ENCODE measurements around the gene GARNL3.
A peak's percentile ranks its signal among the peaks of the same experiment; 100 is the strongest.

GARNL3 gene

GRCh38 chr9:127264462-127265219, at the start of gene GARNL3:
Gene GARNL3 (plus strand): TSS chr9:127264774. CDS start chr9:127264878, 104 bp downstream.
- peak; percentile 40 for DNase-seq

GRCh38 chr9:127215268-127216209, 49.0 kb upstream of the GARNL3 start:
- DNase-seq, result no peak

GRCh38 chr9:127216210-127216887, 48.2 kb upstream of the GARNL3 start:
- no peak for DNase-seq

GRCh38 chr9:127216888-127217217, 47.7 kb upstream of the GARNL3 start:
- DNase-seq, result no peak

GRCh38 chr9:127218818-127219217, 45.8 kb upstream of the GARNL3 start:
- no peak for DNase-seq

GRCh38 chr9:127219520-127219919, 45.1 kb upstream of the GARNL3 start:
- DNase-seq, result no peak

GRCh38 chr9:127221695-127222094, 42.9 kb upstream of the GARNL3 start:
- DNase-seq, result no peak

GRCh38 chr9:127222388-127223095, 42.0 kb upstream of the GARNL3 start:
- no peak for DNase-seq

- no peak for DNase-seq
Observed at GRCh38 chr9:127223266-127223665, 41.3 kb upstream of the GARNL3 start.

- no peak for DNase-seq
Observed at GRCh38 chr9:127223810-127224177, 40.8 kb upstream of the GARNL3 start.

- DNase-seq, result peak; percentile 90
Observed at GRCh38 chr9:127224178-127224882, 40.2 kb upstream of the GARNL3 start.

GRCh38 chr9:127224883-127225739, 39.5 kb upstream of the GARNL3 start:
- DNase-seq, result peak; percentile 90

- peak; percentile 17 for DNase-seq
Observed at GRCh38 chr9:127225801-127226625, 38.6 kb upstream of the GARNL3 start.

- no peak for DNase-seq
Observed at GRCh38 chr9:127229691-127230417, 34.7 kb upstream of the GARNL3 start.

GRCh38 chr9:127231666-127232065, 32.9 kb upstream of the GARNL3 start:
- no peak for DNase-seq

- DNase-seq, result no peak
Observed at GRCh38 chr9:127232833-127233549, 31.6 kb upstream of the GARNL3 start.

- DNase-seq, result no peak
Observed at GRCh38 chr9:127233550-127233949, 31.0 kb upstream of the GARNL3 start.

GRCh38 chr9:127233989-127234388, 30.6 kb upstream of the GARNL3 start:
- no peak for DNase-seq

GRCh38 chr9:127237801-127238200, 26.8 kb upstream of the GARNL3 start:
- no peak for DNase-seq
